Esophagus muscularis mucosa (tissue), 4 donors: Measurements from ENCODE around the gene KAZN. TPM values are rescaled to one million over a fixed set of nuclear protein-coding genes. Genes with fewer than 3 reads are reported as not detected.

ENCODE experiments used
- DNase-seq: peaks from one replicate; pipeline ENCODE4 v3.0.0-alpha.2; 2017; ENCODE audit errors: extremely low spot score
- H3K27ac ChIP-seq, 4 donors: fragments of 200-600 bp; sonication (generic); replicated peaks in 1 of 4; 1 replicate in 3 of 4; 2 replicates in 1 of 4; pipeline ENCODE4 v1.5.1; 2016 to 2019; ENCODE audit warnings: mild to moderate bottlenecking in 1 of 4
- H3K27me3 ChIP-seq, 4 donors: fragments of 200-600 bp; sonication (generic); one replicate each; pipeline versions ENCODE4 v1.5.1 to v1.6.0; 2016 to 2019
- H3K36me3 ChIP-seq, 4 donors: fragments of 200-600 bp; sonication (generic); one replicate each; pipeline ENCODE4 v1.5.1; 2016 to 2019
- H3K4me1 ChIP-seq, 4 donors: fragments of 200-600 bp; sonication (generic); one replicate each; pipeline ENCODE4 v1.5.1; 2016 to 2019
- H3K4me3 ChIP-seq, 4 donors: fragments of 200-600 bp; sonication (generic); 1 replicate in 2 of 4; 2 replicates in 2 of 4; pipeline ENCODE4 v1.5.1; 2016 to 2019; ENCODE audit warnings: mild to moderate bottlenecking in 4 of 4, moderate library complexity in 1 of 4
- H3K9me3 ChIP-seq, 4 donors: fragments of 200-600 bp; sonication (generic); 1 replicate in 3 of 4; 2 replicates in 1 of 4; pipeline ENCODE4 v1.5.1; 2016 to 2019
- EP300 ChIP-seq: sonication (generic); formaldehyde crosslinking; IDR thresholded peaks from one replicate; pipeline ENCODE4 v1.6.1; 2017; ENCODE audit warnings: antibody characterized with exemption
- POLR2A ChIP-seq: fragments of 450-650 bp; IDR thresholded peaks from one replicate; pipeline ENCODE4 v1.6.1; 2017; ENCODE audit warnings: antibody characterized with exemption, moderate library complexity, mild to moderate bottlenecking, low read depth
- POLR2AphosphoS5 ChIP-seq, 2 donors: sonication (generic); formaldehyde crosslinking; IDR thresholded peaks; one replicate each; pipeline ENCODE4 v1.6.1; 2017; ENCODE audit warnings: antibody characterized with exemption in 2 of 2
- WGBS: methylation state at CpG from one replicate; pipeline ENCODE4 v1.1.5; 2018; 5-methylcytosine and 5-hydroxymethylcytosine counted together
- intact Hi-C: fragments of 100-400 bp; cut with DNase I; formaldehyde crosslinking; loops from one replicate; pipeline ENCODE4 v1.15.1; 2023
- total RNA-seq, 4 donors: library from RNA; depleted of rRNA; stranded (reverse); fragments of >200 nt; gene quantifications; one replicate each; pipeline versions ENCODE4 v1.1.0 to v1.2.1, GENCODE V29; 2016
- TF ChIP-seq, protein P1 (sequence below), 3 experiments: fragments of 200-600 bp in 2 of 3; fragments of 450-650 bp in 1 of 3; sonication (generic) in 2 of 3; IDR thresholded peaks; one replicate each; pipeline ENCODE4 v1.5.1; 2017 to 2019; ENCODE audit warnings: antibody characterized with exemption in 3 of 3, mild to moderate bottlenecking in 2 of 3, moderate library complexity in 1 of 3

The KAZN gene
- total RNA-seq, 4 donors from 2014 or later: 9.9 to 14.1 (median 11.9) TPM

GRCh38 chr1:14862114-14862771, 263.8 kb downstream of the KAZN start:
- Histone ChIP-seq H3K36me3 (no peaks in the 10 kb centered on the region), H3K4me1 (no peaks in the 10 kb centered on the region), H3K27me3 (no peaks in the 10 kb centered on the region), H3K27ac (no peak overlapping the region), H3K9me3 (no peaks in the 10 kb centered on the region), H3K4me3 (no peak overlapping the region)
- WGBS: 77% methylated on average over 13 of the region's 13 CpGs
- intact Hi-C loops: no loop called here
- TF ChIP-seq POLR2AphosphoS5 (IDR thresholded peaks at IDR 0.05) (no peak), EP300 (no peak), POLR2A (no peak)
- TF ChIP-seq, protein P1, sequence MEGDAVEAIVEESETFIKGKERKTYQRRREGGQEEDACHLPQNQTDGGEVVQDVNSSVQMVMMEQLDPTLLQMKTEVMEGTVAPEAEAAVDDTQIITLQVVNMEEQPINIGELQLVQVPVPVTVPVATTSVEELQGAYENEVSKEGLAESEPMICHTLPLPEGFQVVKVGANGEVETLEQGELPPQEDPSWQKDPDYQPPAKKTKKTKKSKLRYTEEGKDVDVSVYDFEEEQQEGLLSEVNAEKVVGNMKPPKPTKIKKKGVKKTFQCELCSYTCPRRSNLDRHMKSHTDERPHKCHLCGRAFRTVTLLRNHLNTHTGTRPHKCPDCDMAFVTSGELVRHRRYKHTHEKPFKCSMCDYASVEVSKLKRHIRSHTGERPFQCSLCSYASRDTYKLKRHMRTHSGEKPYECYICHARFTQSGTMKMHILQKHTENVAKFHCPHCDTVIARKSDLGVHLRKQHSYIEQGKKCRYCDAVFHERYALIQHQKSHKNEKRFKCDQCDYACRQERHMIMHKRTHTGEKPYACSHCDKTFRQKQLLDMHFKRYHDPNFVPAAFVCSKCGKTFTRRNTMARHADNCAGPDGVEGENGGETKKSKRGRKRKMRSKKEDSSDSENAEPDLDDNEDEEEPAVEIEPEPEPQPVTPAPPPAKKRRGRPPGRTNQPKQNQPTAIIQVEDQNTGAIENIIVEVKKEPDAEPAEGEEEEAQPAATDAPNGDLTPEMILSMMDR (IDR thresholded peaks at IDR 0.05): no peak
- no peak for DNase-seq

- WGBS: 89% methylated on average over 5 of the region's 5 CpGs
These were observed 266.6 kb downstream of the KAZN start for GRCh38 chr1:14865106-14865505.

GRCh38 chr1:14866911-14867612, 268.6 kb downstream of the KAZN start:
- no peaks in the 10 kb centered on the region for H3K9me3 ChIP-seq
- no peak overlapping the region for H3K27ac ChIP-seq
- no peak for TF ChIP-seq POLR2AphosphoS5 (IDR thresholded peaks at IDR 0.05)
- H3K36me3 ChIP-seq: no peaks in the 10 kb centered on the region
- H3K4me1 ChIP-seq: no peaks in the 10 kb centered on the region
- WGBS: 79% methylated on average over 14 of the region's 14 CpGs
- no peak for DNase-seq
- intact Hi-C loops: no loop called here
- H3K27me3 ChIP-seq: no peaks in the 10 kb centered on the region
- no peak overlapping the region for H3K4me3 ChIP-seq

More at GRCh38 chr1:14865106-14865505, 266.6 kb downstream of the KAZN start:
- Histone ChIP-seq H3K36me3 (no peaks in the 10 kb centered on the region), H3K27me3 (no peaks in the 10 kb centered on the region), H3K4me1 (no peaks in the 10 kb centered on the region), H3K27ac (no peak overlapping the region), H3K9me3 (no peaks in the 10 kb centered on the region), H3K4me3 (no peak overlapping the region)
- intact Hi-C loops: no loop called here
- TF ChIP-seq POLR2A: no peak
- TF ChIP-seq EP300: no peak
- TF ChIP-seq POLR2AphosphoS5 (IDR thresholded peaks at IDR 0.05): no peak
- TF ChIP-seq, protein P1 (IDR thresholded peaks at IDR 0.05): no peak
- DNase-seq: no peak

- 80% methylated on average over 4 of the region's 4 CpGs for WGBS
- Histone ChIP-seq H3K4me1 (no peaks in the 10 kb centered on the region), H3K9me3 (no peaks in the 10 kb centered on the region), H3K27ac (no peak overlapping the region), H3K27me3 (peaks cover 0 to 10% (median 0%) of the 10 kb centered on the region in 4 donors), H3K4me3 (no peak overlapping the region), H3K36me3 (no peaks in the 10 kb centered on the region)
- DNase-seq: no peak
- intact Hi-C loops: no loop called here
- no peak for TF ChIP-seq POLR2AphosphoS5 (IDR thresholded peaks at IDR 0.05)
- TF ChIP-seq, protein P1 (IDR thresholded peaks at IDR 0.05): no peak
- no peak for TF ChIP-seq POLR2A
- TF ChIP-seq EP300: no peak
These were observed 270.7 kb downstream of the KAZN start for GRCh38 chr1:14869187-14869586.

- Histone ChIP-seq H3K4me1 (no peaks in the 10 kb centered on the region), H3K4me3 (no peak overlapping the region), H3K9me3 (no peaks in the 10 kb centered on the region), H3K36me3 (no peaks in the 10 kb centered on the region), H3K27me3 (peaks cover 0 to 19% (median 0%) of the 10 kb centered on the region in 4 donors), H3K27ac (no peak overlapping the region)
- DNase-seq: no peak
- WGBS: 78% methylated on average over 6 of the region's 6 CpGs
- intact Hi-C loops: no loop called here
- no peak for TF ChIP-seq POLR2A
- TF ChIP-seq, protein P1 (IDR thresholded peaks at IDR 0.05): no peak
- TF ChIP-seq POLR2AphosphoS5 (IDR thresholded peaks at IDR 0.05): no peak
- no peak for TF ChIP-seq EP300
These were observed 272.9 kb downstream of the KAZN start for GRCh38 chr1:14871218-14871970.
